Brain microvascular endothelial cell (primary cell): ENCODE results near the gene CDK12.
A peak's percentile ranks its signal among the peaks of the same experiment; 100 is the strongest.

Experiments used
- DNase-seq: peaks from one replicate; pipeline ENCODE4 v3.0.0-alpha.2; 2020
- H3K27ac ChIP-seq: fragments of 250-450 bp; sonication (Bioruptor Pico); 2 replicates; pipeline ENCODE4 v1.5.1; 2020; ENCODE audit warnings: mild to moderate bottlenecking, moderate library complexity
- H3K27me3 ChIP-seq: fragments of 250-450 bp; sonication (Bioruptor Pico); replicated peaks from 2 replicates; pipeline ENCODE4 v1.5.1; 2020; ENCODE audit warnings: mild to moderate bottlenecking
- H3K36me3 ChIP-seq: fragments of 250-450 bp; sonication (Bioruptor Pico); replicated peaks from 2 replicates; pipeline ENCODE4 v1.5.1; 2020; ENCODE audit warnings: mild to moderate bottlenecking
- H3K4me3 ChIP-seq: 2 replicates; pipeline ENCODE4 v1.5.1; 2011; ENCODE audit warnings: low read depth, mild to moderate bottlenecking, control low read depth, low read length, moderate library complexity
- CTCF ChIP-seq: IDR thresholded peaks from 2 replicates; pipeline ENCODE4 v1.5.1; 2011; ENCODE audit warnings: low read depth, mild to moderate bottlenecking, moderate library complexity, low read length, control low read depth, inconsistent platforms; ENCODE audit errors: missing control alignments
- in situ Hi-C: cut with HindIII; loops from 2 replicates; pipeline ENCODE4 v1.10.0; 2017; ENCODE audit warnings: low sequenced_read_pairs, low pct_ligation_motif_present

CDK12 gene

GRCh38 chr17:39566094-39566850, 105.0 kb downstream of the CDK12 start:
- TF ChIP-seq CTCF: no peak
- Histone ChIP-seq H3K4me3 (no peak overlapping the region), H3K27me3 (no peaks in the 10 kb centered on the region), H3K36me3 (peaks cover 3% of the 10 kb centered on the region), H3K27ac (no peak overlapping the region)
- in situ Hi-C loops: no loop called here
- DNase-seq: no peak

DNA sequence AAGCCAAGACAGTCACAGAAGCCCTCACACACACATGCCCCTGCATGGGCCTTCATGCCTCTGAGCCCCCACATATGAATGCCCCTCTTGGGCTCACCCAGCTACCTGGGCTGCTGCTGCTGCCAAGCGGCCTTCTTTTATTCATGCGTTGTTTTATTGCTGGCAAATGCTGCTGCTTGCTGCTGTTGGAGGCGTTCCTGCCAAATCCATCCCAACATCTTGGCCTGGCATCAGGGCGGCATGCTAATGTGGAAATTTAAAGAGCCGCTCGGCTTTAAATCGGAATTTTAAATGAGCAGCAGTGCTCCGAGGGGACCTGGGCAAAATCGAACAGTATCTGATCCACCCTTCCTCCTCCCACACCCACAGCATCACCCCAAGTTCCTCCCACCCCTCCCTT, 107.4 kb downstream of the CDK12 start:
- no peak for TF ChIP-seq CTCF
- Histone ChIP-seq H3K27me3 (no peaks in the 10 kb centered on the region), H3K27ac (no peak overlapping the region), H3K36me3 (peaks cover 3% of the 10 kb centered on the region), H3K4me3 (no peak overlapping the region)
- no peak for DNase-seq
- in situ Hi-C loops: no loop called here

- no peak for TF ChIP-seq CTCF
- no peak for DNase-seq
- no peaks in the 10 kb centered on the region for H3K27me3 ChIP-seq
- H3K27ac ChIP-seq: no peak overlapping the region
- H3K36me3 ChIP-seq: peaks cover 3% of the 10 kb centered on the region
- in situ Hi-C loops: no loop called here
- H3K4me3 ChIP-seq: no peak overlapping the region
Observed at GRCh38 chr17:39569126-39569525, 107.8 kb downstream of the CDK12 start.

DNA sequence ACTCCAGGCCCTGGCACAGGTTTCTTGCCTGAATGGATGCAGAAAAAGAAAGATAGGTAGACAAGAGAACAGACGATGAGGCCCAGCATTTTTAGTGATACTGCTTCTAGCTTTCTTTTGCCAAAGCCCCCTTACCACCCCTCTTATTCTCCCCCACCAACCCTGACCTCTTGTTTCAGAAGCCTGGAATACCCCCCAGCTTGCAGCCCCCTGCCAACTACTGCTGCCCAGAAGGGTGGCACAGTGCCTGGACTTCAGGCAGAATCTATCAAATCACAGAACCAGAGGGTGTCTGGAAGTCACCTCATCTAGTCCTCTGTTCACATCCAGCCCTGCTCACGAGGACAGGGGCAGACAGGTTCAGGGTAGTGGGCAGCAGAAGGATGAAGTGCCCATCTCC, 110.8 kb downstream of the CDK12 start:
- DNase-seq: no peak
- Histone ChIP-seq H3K4me3 (no peak overlapping the region), H3K27ac (no peak overlapping the region), H3K27me3 (no peaks in the 10 kb centered on the region), H3K36me3 (no peaks in the 10 kb centered on the region)
- in situ Hi-C loops: no loop called here
- TF ChIP-seq CTCF: no peak

DNA sequence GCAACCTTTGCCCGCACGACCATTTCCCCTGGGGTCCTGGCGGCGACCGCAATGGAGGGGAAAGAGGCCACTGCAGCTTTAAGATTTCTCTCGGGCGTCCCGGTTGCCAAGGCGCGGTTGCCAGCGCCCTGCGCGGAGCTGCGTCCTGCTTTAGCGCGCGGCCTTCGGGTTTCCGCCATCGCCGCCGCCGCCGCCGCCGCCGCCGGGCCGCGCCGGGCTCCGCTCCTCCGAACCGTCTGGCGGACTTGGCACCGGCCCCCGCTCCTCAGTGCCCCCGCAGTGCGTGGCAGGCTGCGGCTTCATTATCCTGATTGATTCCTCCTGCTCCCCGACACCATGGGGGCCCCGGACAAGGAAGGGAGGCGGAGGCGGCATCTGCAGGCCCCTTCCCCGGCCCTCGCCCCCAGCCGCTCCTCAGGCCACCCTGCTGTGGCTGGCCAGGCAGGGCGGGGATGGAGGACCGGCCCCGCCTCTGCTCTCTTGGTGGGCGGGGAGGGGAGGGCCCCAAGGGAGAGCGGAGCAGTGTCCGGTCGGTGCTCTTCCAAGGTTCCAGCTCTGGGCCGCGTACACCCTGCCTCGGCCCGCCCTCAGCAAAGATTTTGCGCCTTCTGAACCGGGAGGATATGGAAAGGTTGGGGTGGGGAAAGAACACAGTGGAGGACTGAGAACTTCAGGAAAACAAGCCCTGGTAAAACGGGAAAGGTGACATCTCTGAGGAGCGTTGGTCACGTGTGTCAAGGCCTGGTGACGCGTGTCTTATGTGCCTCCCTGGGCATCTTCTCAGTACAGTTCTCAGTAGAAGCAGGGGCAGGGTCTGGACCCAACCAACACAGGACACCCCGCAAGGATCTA, 112.4 kb downstream of the CDK12 start:
- in situ Hi-C loops: no loop called here
- H3K4me3 ChIP-seq: peak overlapping the region; percentile 65

More for the DNA sequence above, 112.4 kb downstream of the CDK12 start:
- Histone ChIP-seq H3K27ac (peak overlapping the region; percentile 6), H3K36me3 (no peaks in the 10 kb centered on the region), H3K27me3 (no peaks in the 10 kb centered on the region)
- no peak for TF ChIP-seq CTCF
- peak; percentile 38 for DNase-seq
